H9 (cell line): Measurements from ENCODE around the gene PLEK. TPM values are rescaled to one million over a fixed set of nuclear protein-coding genes. Genes with fewer than 3 reads are reported as not detected.

Source experiments
- DNase-seq: peaks from one replicate; pipeline ENCODE4 v3.0.0-alpha.2; 2017
- H2AFZ ChIP-seq: one replicate; pipeline ENCODE4 v1.6.1; 2013; ENCODE audit warnings: mild to moderate bottlenecking, low read length, control low read depth, moderate library complexity
- H2AK5ac ChIP-seq: 2 replicates; pipeline ENCODE4 v1.6.1; 2013; ENCODE audit warnings: low read length, control low read depth, mixed read lengths; ENCODE audit not compliant: insufficient read length
- H2BK120ac ChIP-seq: one replicate; pipeline ENCODE4 v1.6.1; 2013; ENCODE audit warnings: low read depth, mild to moderate bottlenecking, low read length, control low read depth, inconsistent platforms; ENCODE audit not compliant: poor library complexity, severe bottlenecking
- H2BK12ac ChIP-seq: 2 replicates; pipeline ENCODE4 v1.6.1; 2013; ENCODE audit warnings: low read length, control low read depth, mixed read lengths, low read depth; ENCODE audit not compliant: insufficient read length
- H2BK15ac ChIP-seq: 2 replicates; pipeline ENCODE4 v1.6.1; 2013; ENCODE audit warnings: low read depth, low read length, control low read depth
- H2BK20ac ChIP-seq: one replicate; pipeline ENCODE4 v1.6.1; 2013; ENCODE audit warnings: low read depth, mild to moderate bottlenecking, low read length, control low read depth, inconsistent platforms; ENCODE audit not compliant: poor library complexity, severe bottlenecking
- H2BK5ac ChIP-seq: 2 replicates; pipeline ENCODE4 v1.6.1; 2013; ENCODE audit warnings: low read length, control low read depth, mixed read lengths; ENCODE audit not compliant: insufficient read length
- H3K14ac ChIP-seq: 2 replicates; pipeline ENCODE4 v1.6.1; 2013; ENCODE audit warnings: low read length, control low read depth; ENCODE audit not compliant: insufficient read depth
- H3K18ac ChIP-seq: 2 replicates; pipeline ENCODE4 v1.6.1; 2013; ENCODE audit warnings: low read depth, mild to moderate bottlenecking, mixed read lengths, low read length, control low read depth; ENCODE audit not compliant: insufficient read length
- H3K23ac ChIP-seq: 2 replicates; pipeline ENCODE4 v1.6.1; 2013; ENCODE audit warnings: low read length, control low read depth, mixed read lengths, low read depth; ENCODE audit not compliant: insufficient read length
- H3K23me2 ChIP-seq: 2 replicates; pipeline ENCODE4 v1.6.1; 2013; ENCODE audit warnings: low read depth, mild to moderate bottlenecking, mixed read lengths, low read length, control low read depth; ENCODE audit not compliant: insufficient read length, poor library complexity, severe bottlenecking
- H3K27ac ChIP-seq: 2 replicates; pipeline ENCODE4 v1.5.1; 2013; ENCODE audit warnings: low read length, control low read depth, mixed read lengths, low read depth; ENCODE audit not compliant: insufficient read length
- H3K27me3 ChIP-seq: 2 replicates; pipeline ENCODE4 v1.6.1; 2013; ENCODE audit warnings: low read length, control low read depth, inconsistent platforms; ENCODE audit not compliant: insufficient read depth
- H3K4ac ChIP-seq: 2 replicates; pipeline ENCODE4 v1.6.1; 2013; ENCODE audit warnings: low read depth, mild to moderate bottlenecking, control low read depth, inconsistent platforms, low read length, moderate library complexity
- H3K4me1 ChIP-seq: 2 replicates; pipeline ENCODE4 v1.6.1; 2013; ENCODE audit warnings: low read length, control low read depth, inconsistent platforms; ENCODE audit not compliant: insufficient read depth
- H3K4me2 ChIP-seq: 2 replicates; pipeline ENCODE4 v1.6.1; 2013; ENCODE audit warnings: low read length, control low read depth, mixed read lengths; ENCODE audit not compliant: insufficient read length, insufficient read depth
- H3K56ac ChIP-seq: 2 replicates; pipeline ENCODE4 v1.6.1; 2013; ENCODE audit warnings: low read depth, mild to moderate bottlenecking, mixed read lengths, low read length, control low read depth; ENCODE audit not compliant: insufficient read length
- H3K79me1 ChIP-seq: 2 replicates; pipeline ENCODE4 v1.6.1; 2013; ENCODE audit warnings: low read depth, mild to moderate bottlenecking, moderate library complexity, low read length, control low read depth, inconsistent platforms; ENCODE audit not compliant: insufficient read depth, poor library complexity, severe bottlenecking
- H3K79me2 ChIP-seq: 2 replicates; pipeline ENCODE4 v1.6.1; 2013; ENCODE audit warnings: low read length, control low read depth, inconsistent platforms; ENCODE audit not compliant: insufficient read depth
- H3K9ac ChIP-seq: 2 replicates; pipeline ENCODE4 v1.6.1; 2013; ENCODE audit warnings: low read length, control low read depth, mixed read lengths; ENCODE audit not compliant: insufficient read length; ENCODE audit errors: extremely low read depth
- H3K9me3 ChIP-seq: one replicate; pipeline ENCODE4 v1.6.1; 2013; ENCODE audit warnings: low read depth, low read length, inconsistent platforms; ENCODE audit not compliant: control insufficient read depth
- H3T11ph ChIP-seq: one replicate; pipeline ENCODE4 v1.6.1; 2013; ENCODE audit warnings: mild to moderate bottlenecking, low read length, control low read depth, inconsistent platforms
- H4K20me1 ChIP-seq: one replicate; pipeline ENCODE4 v1.6.1; 2013; ENCODE audit not compliant: control insufficient read depth, insufficient read length, insufficient read depth
- H4K5ac ChIP-seq: 2 replicates; pipeline ENCODE4 v1.6.1; 2013; ENCODE audit warnings: low read depth, mild to moderate bottlenecking, mixed read lengths, low read length, control low read depth; ENCODE audit not compliant: insufficient read length
- H4K8ac ChIP-seq: replicated peaks from 2 replicates; pipeline ENCODE4 v1.6.1; 2013; ENCODE audit warnings: low read length, control low read depth, mixed read lengths, low read depth; ENCODE audit not compliant: insufficient read length
- H4K91ac ChIP-seq: 2 replicates; pipeline ENCODE4 v1.6.1; 2013; ENCODE audit warnings: low read depth, mild to moderate bottlenecking, moderate library complexity, mixed read lengths, low read length, control low read depth; ENCODE audit not compliant: insufficient read length
- H3K27ac Mint-ChIP-seq, 3 experiments: 2 replicates in 2 of 3; 3 replicates in 1 of 3; pipeline ENCODE4 v1.8.0; 2020 to 2021; ENCODE audit warnings: mixed read lengths in 3 of 3, mild to moderate bottlenecking in 1 of 3, moderate library complexity in 1 of 3
- H3K27me3 Mint-ChIP-seq: 2 replicates; pipeline ENCODE4 v1.8.0; 2021; ENCODE audit warnings: low read depth, mild to moderate bottlenecking, moderate library complexity, mixed read lengths
- H3K36me3 Mint-ChIP-seq, 3 experiments: 2 replicates in 2 of 3; 3 replicates in 1 of 3; pipeline ENCODE4 v1.8.0; 2020 to 2021; ENCODE audit warnings: low read depth in 3 of 3, mixed read lengths in 3 of 3; ENCODE audit not compliant: insufficient read depth in 1 of 3
- H3K4me1 Mint-ChIP-seq, 2 experiments: 2 replicates each; pipeline ENCODE4 v1.8.0; 2020; ENCODE audit warnings: mixed read lengths in 2 of 2
- H3K4me3 Mint-ChIP-seq, 2 experiments: 2 replicates in 1 of 2; 3 replicates in 1 of 2; pipeline ENCODE4 v1.8.0; 2020 to 2021; ENCODE audit warnings: mild to moderate bottlenecking in 2 of 2, mixed read lengths in 2 of 2, moderate library complexity in 1 of 2
- H3K9me3 Mint-ChIP-seq, 2 experiments: 2 replicates in 1 of 2; 3 replicates in 1 of 2; pipeline ENCODE4 v1.8.0; 2020; ENCODE audit warnings: mild to moderate bottlenecking in 2 of 2, mixed read lengths in 2 of 2, moderate library complexity in 1 of 2
- WGBS: extraction: QIAGEN DNeasy Blood & Tissue Kit; methylation state at CpG from one replicate; pipeline ENCODE4 v1.1.7; 2013; ENCODE audit warnings: missing lambda C conversion rate, low lambda C conversion rate, mixed read lengths; ENCODE audit not compliant: insufficient read length; ENCODE audit errors: extremely low coverage; 5-methylcytosine and 5-hydroxymethylcytosine counted together
- total RNA-seq: library from RNA; stranded (reverse); gene quantifications from 2 replicates; pipeline ENCODE4 v1.2.1, GENCODE V29; 2021
- TF ChIP-seq, protein P1 (sequence below): fragments of 200-600 bp; sonication (generic); conservative IDR thresholded peaks from 3 replicates; pipeline ENCODE4 v1.8.0; 2021; ENCODE audit warnings: antibody characterized with exemption, mild to moderate bottlenecking

PLEK gene
- total RNA-seq, 1 experiment from 2014 or later: not detected

DNA sequence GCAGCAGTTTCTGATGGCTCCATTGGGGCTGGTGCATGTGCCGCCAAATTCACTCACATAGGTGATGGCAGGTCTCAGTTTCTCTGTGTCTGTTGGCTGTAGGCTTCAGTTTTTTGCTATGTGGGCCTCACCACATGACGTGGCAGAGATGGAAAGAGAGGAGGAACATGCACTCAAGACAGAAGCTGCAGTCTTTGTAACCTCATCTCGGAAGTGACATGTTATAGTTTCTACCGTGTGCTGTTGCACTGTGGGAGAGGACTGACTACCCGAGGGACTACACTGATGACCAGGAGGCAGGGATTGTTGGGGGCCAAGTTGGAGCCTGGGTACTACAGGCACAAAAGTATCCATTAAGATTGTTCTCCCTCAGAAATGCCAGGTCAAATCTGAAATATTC, 36.2 kb upstream of the PLEK start:
- no peak overlapping the region for H3K56ac ChIP-seq
- H3K4ac ChIP-seq: no peak overlapping the region
- no peak for DNase-seq
- H4K91ac ChIP-seq: no peak overlapping the region
- H4K5ac ChIP-seq: no peak overlapping the region
- H3K23me2 ChIP-seq: no peaks in the 10 kb centered on the region
- no peak overlapping the region for H2BK120ac ChIP-seq
- no peak overlapping the region for H2AK5ac ChIP-seq
- no peaks in the 10 kb centered on the region for H3K27me3 ChIP-seq
- H3K4me2 ChIP-seq: no peak overlapping the region
- WGBS: no CpG with 5 or more reads among the region's 5 CpGs
- no peaks in the 10 kb centered on the region for H3K9me3 Mint-ChIP-seq
- H2BK12ac ChIP-seq: no peak overlapping the region
- H3K4me3 Mint-ChIP-seq: no peak overlapping the region
- H3K9ac ChIP-seq: no peak overlapping the region
- no peaks in the 10 kb centered on the region for H3K4me1 ChIP-seq
- H3K14ac ChIP-seq: no peak overlapping the region
- no peak overlapping the region for H2BK20ac ChIP-seq
- no peaks in the 10 kb centered on the region for H3K79me1 ChIP-seq
- H3K27ac Mint-ChIP-seq: no peak overlapping the region
- H3T11ph ChIP-seq: no peak overlapping the region
- H4K20me1 ChIP-seq: no peaks in the 10 kb centered on the region
- no peak overlapping the region for H2AFZ ChIP-seq
- peaks cover 14% of the 10 kb centered on the region for H3K27me3 Mint-ChIP-seq
- no peaks in the 10 kb centered on the region for H3K36me3 Mint-ChIP-seq
- H3K18ac ChIP-seq: no peak overlapping the region
- no peak overlapping the region for H3K23ac ChIP-seq
- no peak overlapping the region for H4K8ac ChIP-seq
- H3K9me3 ChIP-seq: no peaks in the 10 kb centered on the region
- no peak overlapping the region for H2BK15ac ChIP-seq
- H2BK5ac ChIP-seq: no peak overlapping the region
- H3K27ac ChIP-seq: no peak overlapping the region
- no peaks in the 10 kb centered on the region for H3K4me1 Mint-ChIP-seq
- H3K79me2 ChIP-seq: no peaks in the 10 kb centered on the region
- TF ChIP-seq, protein P1, sequence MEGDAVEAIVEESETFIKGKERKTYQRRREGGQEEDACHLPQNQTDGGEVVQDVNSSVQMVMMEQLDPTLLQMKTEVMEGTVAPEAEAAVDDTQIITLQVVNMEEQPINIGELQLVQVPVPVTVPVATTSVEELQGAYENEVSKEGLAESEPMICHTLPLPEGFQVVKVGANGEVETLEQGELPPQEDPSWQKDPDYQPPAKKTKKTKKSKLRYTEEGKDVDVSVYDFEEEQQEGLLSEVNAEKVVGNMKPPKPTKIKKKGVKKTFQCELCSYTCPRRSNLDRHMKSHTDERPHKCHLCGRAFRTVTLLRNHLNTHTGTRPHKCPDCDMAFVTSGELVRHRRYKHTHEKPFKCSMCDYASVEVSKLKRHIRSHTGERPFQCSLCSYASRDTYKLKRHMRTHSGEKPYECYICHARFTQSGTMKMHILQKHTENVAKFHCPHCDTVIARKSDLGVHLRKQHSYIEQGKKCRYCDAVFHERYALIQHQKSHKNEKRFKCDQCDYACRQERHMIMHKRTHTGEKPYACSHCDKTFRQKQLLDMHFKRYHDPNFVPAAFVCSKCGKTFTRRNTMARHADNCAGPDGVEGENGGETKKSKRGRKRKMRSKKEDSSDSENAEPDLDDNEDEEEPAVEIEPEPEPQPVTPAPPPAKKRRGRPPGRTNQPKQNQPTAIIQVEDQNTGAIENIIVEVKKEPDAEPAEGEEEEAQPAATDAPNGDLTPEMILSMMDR: no peak
